Prostate gland (tissue), 2 donors: ENCODE results near the gene ROBO2.

Experiments
- CTCF ChIP-seq, 4 experiments: fragments of 200-600 bp in 2 of 4; fragments of 450-650 bp in 2 of 4; sonication (generic) in 2 of 4; IDR thresholded peaks; 1 replicate in 3 of 4; 2 replicates in 1 of 4; pipeline ENCODE4 v1.5.1; 2016 to 2019; ENCODE audit warnings: antibody characterized with exemption in 4 of 4, mild to moderate bottlenecking in 2 of 4, moderate library complexity in 2 of 4
- POLR2A ChIP-seq: fragments of 450-650 bp; IDR thresholded peaks from one replicate; pipeline ENCODE4 v1.6.1; 2016; ENCODE audit warnings: antibody characterized with exemption, mild to moderate bottlenecking
- POLR2AphosphoS5 ChIP-seq: sonication (generic); formaldehyde crosslinking; IDR thresholded peaks from one replicate; pipeline ENCODE4 v1.6.1; 2017; ENCODE audit warnings: antibody characterized with exemption

- no peak for TF ChIP-seq CTCF (IDR thresholded peaks at IDR 0.05)
- TF ChIP-seq POLR2A = no peak
- TF ChIP-seq POLR2AphosphoS5 = no peak
Measured at GRCh38 chr3:77096145-77096544, 56.2 kb downstream of the ROBO2 start.
